ENCODE data around the gene NPEPL1. TPM values are rescaled to one million over a fixed set of nuclear protein-coding genes. Genes with fewer than 3 reads are reported as not detected.

NPEPL1 gene
- total RNA-seq, 4 donors from 2014 or later, result 21.7 to 37.9 (median 29.7) TPM

- TF ChIP-seq CTCF (IDR thresholded peaks at IDR 0.05) (no peak), POLR2A (IDR thresholded peaks at IDR 0.05) (no peak)
- WGBS, 2 donors, result 90 to 91% methylated on average over 12 to 15 of the region's 15 CpGs
- no peak overlapping the region for H3K4me3 ChIP-seq (ENCODE audit: low read depth, poor library complexity, severe bottlenecking)
- intact Hi-C loops (cut with DNase I; ENCODE audit: low total_unique reads), result no loop called here
- peak in 1 of 2 donors; percentile 85 for DNase-seq (ENCODE audit: low spot score in 2 of 2)
Observed at GRCh38 chr20:58697867-58698703, 5.5 kb downstream of the NPEPL1 start.

DNA sequence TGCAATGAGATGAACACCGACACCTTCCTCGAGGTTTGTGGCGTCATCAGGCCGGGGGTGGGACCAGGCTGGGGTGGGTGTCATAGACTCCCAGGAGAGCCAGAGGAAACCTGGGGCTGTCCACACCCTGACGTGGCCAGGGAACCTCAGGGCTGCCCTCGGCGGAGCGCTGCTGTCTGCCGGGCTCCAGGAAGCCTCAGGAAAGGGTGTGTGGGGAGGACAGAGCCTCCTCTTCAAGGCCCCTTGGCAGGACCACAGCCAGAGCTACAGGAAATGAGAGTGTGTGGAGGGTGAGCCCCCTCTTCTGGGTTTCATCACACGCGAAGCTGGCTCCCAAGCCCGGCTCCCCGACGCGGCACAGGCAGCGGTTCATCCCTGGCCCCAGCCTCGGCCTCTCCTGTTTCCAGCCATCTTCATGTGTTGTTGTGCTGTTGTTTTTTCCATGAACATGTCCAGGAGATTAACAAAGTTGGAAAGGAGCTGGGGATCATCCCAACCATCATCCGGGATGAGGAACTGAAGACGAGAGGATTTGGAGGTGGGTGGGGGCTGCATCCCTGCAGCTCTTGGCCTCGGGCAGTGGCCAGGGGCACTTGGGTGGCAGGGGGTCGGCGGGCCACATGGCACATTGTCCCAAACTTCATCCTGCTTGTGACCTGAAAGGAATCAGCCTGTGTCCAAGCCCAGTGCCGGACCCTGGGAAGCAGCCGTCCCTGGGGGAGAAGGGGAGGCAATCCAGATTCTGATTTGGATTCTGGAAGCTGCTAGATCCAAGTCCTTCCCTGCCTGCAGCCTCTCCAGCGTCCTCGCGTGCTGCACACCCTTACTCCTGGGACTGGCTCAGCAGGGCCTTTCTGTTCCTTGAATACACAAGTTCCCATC, 6.4 kb downstream of the NPEPL1 start:
- no peak for TF ChIP-seq POLR2A (IDR thresholded peaks at IDR 0.05)
- no peak for TF ChIP-seq CTCF (IDR thresholded peaks at IDR 0.05)
- WGBS, 2 donors, result 75 to 76% methylated on average over 25 to 27 of the region's 27 CpGs
- intact Hi-C loops (cut with DNase I; ENCODE audit: low total_unique reads), result no loop called here
- DNase-seq (ENCODE audit: low spot score in 2 of 2), result peak in 1 of 2 donors; percentile 84
- no peak overlapping the region for H3K4me3 ChIP-seq (ENCODE audit: low read depth, poor library complexity, severe bottlenecking)

- DNase-seq (ENCODE audit: low spot score in 2 of 2), result peak in 1 of 2 donors; percentile 61
- intact Hi-C loops (cut with DNase I; ENCODE audit: low total_unique reads), result no loop called here
- H3K4me3 ChIP-seq (ENCODE audit: low read depth, poor library complexity, severe bottlenecking), result no peak overlapping the region
- TF ChIP-seq CTCF (IDR thresholded peaks at IDR 0.05), result no peak
- no peak for TF ChIP-seq POLR2A (IDR thresholded peaks at IDR 0.05)
- WGBS, 2 donors, result 79 to 86% methylated on average over 9 of the region's 9 CpGs
Observed at GRCh38 chr20:58699623-58700107, 7.1 kb downstream of the NPEPL1 start.

- intact Hi-C loops (cut with DNase I; ENCODE audit: low total_unique reads), result no loop called here
- no peak for TF ChIP-seq POLR2A (IDR thresholded peaks at IDR 0.05)
- no peak for TF ChIP-seq CTCF (IDR thresholded peaks at IDR 0.05)
- H3K4me3 ChIP-seq (ENCODE audit: low read depth, poor library complexity, severe bottlenecking), result no peak overlapping the region
- peak in 1 of 2 donors; percentile 61 for DNase-seq (ENCODE audit: low spot score in 2 of 2)
- 82 to 83% methylated on average over 11 of the region's 11 CpGs for WGBS, 2 donors
Observed at GRCh38 chr20:58700121-58700821, 7.7 kb downstream of the NPEPL1 start.

GRCh38 chr20:58700823-58701222, 8.2 kb downstream of the NPEPL1 start:
- TF ChIP-seq CTCF (IDR thresholded peaks at IDR 0.05) (no peak), POLR2A (IDR thresholded peaks at IDR 0.05) (no peak)
- WGBS, 2 donors, result 83 to 89% methylated on average over 9 to 10 of the region's 11 CpGs
- peak in 1 of 2 donors; percentile 82 for DNase-seq (ENCODE audit: low spot score in 2 of 2)
- H3K4me3 ChIP-seq (ENCODE audit: low read depth, poor library complexity, severe bottlenecking), result no peak overlapping the region
- intact Hi-C loops (cut with DNase I; ENCODE audit: low total_unique reads), result no loop called here
